Mesothelial cell of epicardium (in vitro differentiated cells): Measurements from ENCODE around the gene DYRK1A. TPM values are rescaled to one million over a fixed set of nuclear protein-coding genes. Genes with fewer than 3 reads are reported as not detected.

Experiments
- DNase-seq, 2 experiments: peaks; one replicate each; pipeline ENCODE4 v3.0.0; 2021; ENCODE audit warnings: low spot score in 2 of 2; ENCODE audit not compliant: unreplicated experiment in 2 of 2
- H3K27ac Mint-ChIP-seq: 2 replicates; pipeline ENCODE4 v1.8.0; 2021; ENCODE audit warnings: mixed read lengths
- H3K27me3 Mint-ChIP-seq: 2 replicates; pipeline ENCODE4 v1.8.0; 2021; ENCODE audit warnings: low read depth, mixed read lengths
- H3K36me3 Mint-ChIP-seq: 2 replicates; pipeline ENCODE4 v1.8.0; 2021; ENCODE audit warnings: mixed read lengths
- H3K4me1 Mint-ChIP-seq: 2 replicates; pipeline ENCODE4 v1.8.0; 2021; ENCODE audit warnings: mixed read lengths
- H3K4me3 Mint-ChIP-seq: 2 replicates; pipeline ENCODE4 v1.8.0; 2021; ENCODE audit warnings: mild to moderate bottlenecking, moderate library complexity, mixed read lengths
- H3K9me3 Mint-ChIP-seq: 2 replicates; pipeline ENCODE4 v1.8.0; 2021; ENCODE audit warnings: mixed read lengths
- CTCF ChIP-seq: fragments of 200-600 bp; sonication (generic); IDR thresholded peaks from one replicate; pipeline ENCODE4 v1.5.0; 2021; ENCODE audit warnings: antibody characterized with exemption; ENCODE audit not compliant: unreplicated experiment
- total RNA-seq: library from RNA; stranded (reverse); gene quantifications from 3 replicates; pipeline ENCODE4 v1.2.1, GENCODE V29; 2021

The DYRK1A gene
- total RNA-seq, 1 donor from 2014 or later: 79.7 TPM

GRCh38 chr21:37369307-37369854 lies 2.8 kb downstream of the DYRK1A start:
- no peak for TF ChIP-seq CTCF
- Mint-ChIP-seq H3K27me3 (no peaks in the 10 kb centered on the region), H3K4me3 (peak overlapping the region; percentile 79), H3K4me1 (peaks cover 49% of the 10 kb centered on the region), H3K27ac (peak overlapping the region; percentile 90), H3K9me3 (no peaks in the 10 kb centered on the region), H3K36me3 (no peaks in the 10 kb centered on the region)
- no peak for DNase-seq

GRCh38 chr21:37370152-37371040 lies 3.8 kb downstream of the DYRK1A start:
- peaks cover 51% of the 10 kb centered on the region for H3K4me1 Mint-ChIP-seq
- H3K27ac Mint-ChIP-seq: peak overlapping the region; percentile 90
- H3K4me3 Mint-ChIP-seq: peak overlapping the region; percentile 79
- H3K36me3 Mint-ChIP-seq: no peaks in the 10 kb centered on the region
- no peak for DNase-seq
- no peak for TF ChIP-seq CTCF
- H3K27me3 Mint-ChIP-seq: no peaks in the 10 kb centered on the region
- H3K9me3 Mint-ChIP-seq: no peaks in the 10 kb centered on the region

- H3K27me3 Mint-ChIP-seq: no peaks in the 10 kb centered on the region
- H3K4me1 Mint-ChIP-seq: peaks cover 55% of the 10 kb centered on the region
- peak overlapping the region; percentile 90 for H3K27ac Mint-ChIP-seq
- TF ChIP-seq CTCF: no peak
- H3K36me3 Mint-ChIP-seq: no peaks in the 10 kb centered on the region
- H3K4me3 Mint-ChIP-seq: no peak overlapping the region
- DNase-seq: no peak
- H3K9me3 Mint-ChIP-seq: no peaks in the 10 kb centered on the region
Observed at GRCh38 chr21:37371041-37371397, 4.4 kb downstream of the DYRK1A start.

- Mint-ChIP-seq H3K4me1 (peaks cover 55% of the 10 kb centered on the region), H3K27ac (peak overlapping the region; percentile 76), H3K27me3 (no peaks in the 10 kb centered on the region), H3K4me3 (no peak overlapping the region), H3K9me3 (no peaks in the 10 kb centered on the region), H3K36me3 (no peaks in the 10 kb centered on the region)
- no peak for TF ChIP-seq CTCF
- no peak for DNase-seq
Observed at GRCh38 chr21:37372127-37372731, 5.7 kb downstream of the DYRK1A start.

GRCh38 chr21:37372951-37373350 lies 6.4 kb downstream of the DYRK1A start:
- Mint-ChIP-seq H3K36me3 (no peaks in the 10 kb centered on the region), H3K27ac (peak overlapping the region; percentile 35), H3K27me3 (no peaks in the 10 kb centered on the region), H3K9me3 (no peaks in the 10 kb centered on the region), H3K4me1 (peaks cover 55% of the 10 kb centered on the region), H3K4me3 (no peak overlapping the region)
- TF ChIP-seq CTCF: no peak
- no peak for DNase-seq
